HCT116 (cell line): ENCODE results near the gene ERVMER34-1. TPM values are rescaled to one million over a fixed set of nuclear protein-coding genes. Genes with fewer than 3 reads are reported as not detected.

Experiments
- ATAC-seq: fragments of 200-7000 bp; cut with Tn5 transposase; 2 replicates; pipeline ENCODE4 v1.9.1; 2020; ENCODE audit warnings: mild to moderate bottlenecking, moderate library complexity
- BruUV-seq: library from RNA; stranded (reverse); fragments of 400-500 nt; replicated peaks from 2 replicates; lab custom pipeline; 2021; lab: Mats Ljungman, UMichigan
- CTCF ChIA-PET: fragments of 300-600 bp; sonication (Branson Sonifier 250); formaldehyde crosslinking; loops from one replicate; lab custom pipeline; 2021; ENCODE audit warnings: antibody characterized with exemption; lab: Charles Lee
- POLR2A ChIA-PET: fragments of 300-600, 350-600 bp; sonication (Branson Sonifier 250); formaldehyde crosslinking; loops from one replicate; lab custom pipeline; 2021; ENCODE audit warnings: antibody characterized with exemption; lab: Charles Lee
- RAD21 ChIA-PET, 2 experiments: fragments of 300-600 bp; sonication (Branson Sonifier 250); formaldehyde crosslinking; loops; one replicate each; lab custom pipeline; 2023; ENCODE audit warnings: low total read pairs in 2 of 2; ENCODE audit not compliant: uncharacterized antibody in 2 of 2, unreplicated experiment in 2 of 2, low non-redundant PET in 1 of 2; lab: Charles Lee
- DNase-seq: peaks from one replicate; pipeline ENCODE4 v3.0.0-alpha.2; 2010; ENCODE audit warnings: low read depth, low spot score
- H2AFZ ChIP-seq: fragments of 200-600 bp; shearing (Covaris generic), sonication (generic); 2 replicates; pipeline ENCODE4 v1.6.1; 2017; ENCODE audit warnings: low read depth, mixed run types, mixed read lengths, antibody characterized with exemption, low read length; ENCODE audit not compliant: poor library complexity, severe bottlenecking
- H3K27ac ChIP-seq: 2 replicates; pipeline ENCODE4 v1.5.1; 2012; ENCODE audit warnings: low read depth, low read length
- H3K27me3 ChIP-seq: fragments of 200-600 bp; sonication (generic); 2 replicates; pipeline ENCODE4 v1.6.1; 2016; ENCODE audit warnings: mixed run types, low read length, mixed read lengths; ENCODE audit not compliant: insufficient read depth
- H3K36me3 ChIP-seq, 2 experiments: fragments of 200-500 bp in 1 of 2; fragments of 200-600 bp in 1 of 2; sonication (Bioruptor generic) in 1 of 2; sonication (generic) in 1 of 2; 2 replicates each; pipeline versions ENCODE4 v1.5.1 to v1.6.1; 2014 to 2016; ENCODE audit warnings: low read length in 2 of 2, inconsistent platforms in 1 of 2, mixed read lengths in 1 of 2, mixed run types in 1 of 2; ENCODE audit not compliant: insufficient read depth in 2 of 2, control insufficient read depth in 1 of 2
- H3K4me1 ChIP-seq, 2 experiments: fragments of 200-600 bp in 1 of 2; sonication (generic) in 1 of 2; 2 replicates each; pipeline versions ENCODE4 v1.5.1 to v1.6.1; 2012 to 2017; ENCODE audit warnings: low read length in 2 of 2, inconsistent platforms in 1 of 2, mild to moderate bottlenecking in 1 of 2, mixed read lengths in 1 of 2, mixed run types in 1 of 2, moderate library complexity in 1 of 2; ENCODE audit not compliant: insufficient read depth in 2 of 2, control insufficient read depth in 1 of 2
- H3K4me2 ChIP-seq: fragments of 200-600 bp; sonication (generic); 2 replicates; pipeline ENCODE4 v1.6.1; 2017; ENCODE audit warnings: mixed run types, low read length, mixed read lengths
- H3K4me3 ChIP-seq, 2 experiments: fragments of 200-600 bp in 1 of 2; sonication (generic) in 1 of 2; replicated peaks in 1 of 2; 2 replicates each; pipeline ENCODE4 v1.5.1; 2011 to 2016; ENCODE audit warnings: low read length in 2 of 2, control low read depth in 1 of 2, low read depth in 1 of 2, mild to moderate bottlenecking in 1 of 2, mixed read lengths in 1 of 2, mixed run types in 1 of 2
- H3K79me2 ChIP-seq: fragments of 200-600 bp; sonication (generic); 2 replicates; pipeline ENCODE4 v1.6.1; 2017; ENCODE audit warnings: mild to moderate bottlenecking, mixed run types, low read length, moderate library complexity, mixed read lengths; ENCODE audit not compliant: insufficient read depth
- H3K9ac ChIP-seq: fragments of 200-600 bp; sonication (generic); 2 replicates; pipeline ENCODE4 v1.6.1; 2016; ENCODE audit warnings: low read length, mixed read lengths
- H3K9me2 ChIP-seq: fragments of 200-600 bp; sonication (generic), shearing (Covaris generic); 2 replicates; pipeline ENCODE4 v1.6.1; 2017; ENCODE audit warnings: mixed run types, mild to moderate bottlenecking, moderate library complexity; ENCODE audit not compliant: insufficient read depth
- H3K9me3 ChIP-seq, 2 experiments: fragments of 200-500 bp in 1 of 2; fragments of 200-600 bp in 1 of 2; sonication (Bioruptor generic) in 1 of 2; sonication (generic) in 1 of 2; 2 replicates each; pipeline ENCODE4 v1.6.1; 2014 to 2017; ENCODE audit warnings: low read length in 2 of 2, mixed read lengths in 2 of 2, inconsistent platforms in 1 of 2, low read depth in 1 of 2, mild to moderate bottlenecking in 1 of 2, mixed run types in 1 of 2, moderate library complexity in 1 of 2; ENCODE audit not compliant: control insufficient read depth in 1 of 2, insufficient read depth in 1 of 2
- H4K20me1 ChIP-seq: fragments of 200-600 bp; sonication (generic), shearing (Covaris generic); 2 replicates; pipeline ENCODE4 v1.6.1; 2017; ENCODE audit warnings: mixed run types, mild to moderate bottlenecking, moderate library complexity; ENCODE audit not compliant: insufficient read depth
- ATF3 ChIP-seq: IDR thresholded peaks from 2 replicates; pipeline ENCODE4 v1.6.1; 2012
- REST ChIP-seq: IDR thresholded peaks from 2 replicates; pipeline ENCODE4 v1.6.1; 2012; ENCODE audit warnings: low read depth
- SIN3A ChIP-seq: IDR thresholded peaks from 2 replicates; pipeline ENCODE4 v1.6.1; 2012; ENCODE audit warnings: low read depth
- intact Hi-C: fragments of 100-400 bp; cut with micrococcal nuclease; formaldehyde crosslinking; loops from 2 replicates; pipeline ENCODE4 v1.10.0; 2022
- total RNA-seq: library from RNA; stranded (reverse); gene quantifications from one replicate; pipeline ENCODE4 v1.2.1, GENCODE V29; 2021; ENCODE audit not compliant: unreplicated experiment

ERVMER34-1 gene
- total RNA-seq, 1 experiment from 2014 or later: 17.5 TPM

- no TSS peak for BruUV-seq
These were observed 42.1 kb downstream of the ERVMER34-1 start for GRCh38 chr4:52709155-52709554.

More at GRCh38 chr4:52709155-52709554, 42.1 kb downstream of the ERVMER34-1 start:
- Histone ChIP-seq H3K4me2 (no peak overlapping the region), H3K9me2 (no peaks in the 10 kb centered on the region), H3K27ac (no peak overlapping the region), H3K36me3 (peaks cover 3 to 10% of the 10 kb centered on the region in 2 experiments), H3K9me3 (no peaks in the 10 kb centered on the region), H3K9ac (no peak overlapping the region), H4K20me1 (no peaks in the 10 kb centered on the region), H3K27me3 (no peaks in the 10 kb centered on the region), H3K79me2 (peaks cover 16% of the 10 kb centered on the region), H3K4me3 (no peak overlapping the region), H3K4me1 (peaks cover 13 to 22% of the 10 kb centered on the region in 2 experiments), H2AFZ (no peak overlapping the region)
- TF ChIP-seq REST: no peak
- TF ChIP-seq SIN3A: no peak
- no peak for TF ChIP-seq ATF3
- ATAC-seq: no peak
- RAD21 ChIA-PET: no interaction called here
- intact Hi-C loops: no loop called here
- DNase-seq: no peak
- CTCF ChIA-PET: no interaction called here
- POLR2A ChIA-PET: interaction anchor here (0.6 kb wide), 1 partner anchor 13 kb away, joined by 3 read pairs; no protein-coding TSS in a partner anchor
